Subcutaneous abdominal adipose tissue (tissue), 5 donors: ENCODE results near the gene KCNH1.

Experiments used
- H3K27ac ChIP-seq: one replicate; pipeline ENCODE4 v1.7.0; 2013; ENCODE audit warnings: low read depth, mild to moderate bottlenecking, inconsistent platforms, low read length, moderate library complexity
- H3K27me3 ChIP-seq, 5 donors: one replicate each; pipeline ENCODE4 v1.7.0; 2013; ENCODE audit warnings: low read length in 5 of 5, inconsistent platforms in 1 of 5; ENCODE audit not compliant: control insufficient read depth in 5 of 5, insufficient read depth in 4 of 5
- H3K36me3 ChIP-seq, 5 donors: one replicate each; pipeline ENCODE4 v1.7.0; 2013; ENCODE audit warnings: low read length in 5 of 5; ENCODE audit not compliant: control insufficient read depth in 5 of 5, insufficient read depth in 5 of 5
- H3K4me1 ChIP-seq, 5 donors: one replicate each; pipeline ENCODE4 v1.7.0; 2013; ENCODE audit warnings: low read length in 5 of 5, mild to moderate bottlenecking in 3 of 5, moderate library complexity in 1 of 5; ENCODE audit not compliant: control insufficient read depth in 5 of 5, insufficient read depth in 5 of 5
- H3K4me3 ChIP-seq, 5 donors: one replicate each; pipeline ENCODE4 v1.7.0; 2013; ENCODE audit warnings: low read length in 5 of 5, low read depth in 1 of 5
- H3K9ac ChIP-seq, 5 donors: one replicate each; pipeline ENCODE4 v1.7.0; 2013; ENCODE audit warnings: low read length in 5 of 5, mild to moderate bottlenecking in 4 of 5, moderate library complexity in 3 of 5
- H3K9me3 ChIP-seq, 5 donors: one replicate each; pipeline ENCODE4 v1.7.0; 2013; ENCODE audit warnings: low read length in 5 of 5; ENCODE audit not compliant: control insufficient read depth in 5 of 5
- donor health status: healthy.
- donor health status: healthy.
- donor health status: healthy.
- donor health status: healthy.
- donor health status: healthy.

KCNH1 gene

DNA sequence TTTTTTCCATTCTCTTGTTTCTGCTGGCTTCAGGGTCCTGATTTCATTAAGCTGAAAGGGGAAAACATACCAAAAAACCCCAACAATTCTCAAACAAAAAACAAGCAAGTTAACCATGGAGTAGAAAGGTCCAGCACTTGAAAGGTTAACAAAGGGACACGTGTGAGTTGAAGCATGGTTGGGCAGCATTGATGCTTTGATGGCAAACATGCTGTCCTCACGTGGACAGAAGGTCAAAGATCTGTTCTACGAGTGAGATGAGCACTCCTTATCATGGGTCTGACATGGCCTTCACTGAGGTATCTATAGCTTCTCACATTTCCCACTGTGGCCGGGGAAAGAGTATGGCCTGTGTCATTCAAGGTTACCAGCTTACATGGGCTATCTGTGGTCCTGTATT lies 410.3 kb downstream of the KCNH1 start:
- H3K36me3 ChIP-seq = no peaks in the 10 kb centered on the region
- no peak overlapping the region for H3K27ac ChIP-seq
- no peaks in the 10 kb centered on the region for H3K4me1 ChIP-seq
- H3K4me3 ChIP-seq = no peak overlapping the region
- no peaks in the 10 kb centered on the region for H3K9me3 ChIP-seq
- H3K9ac ChIP-seq = no peak overlapping the region
- H3K27me3 ChIP-seq = no peaks in the 10 kb centered on the region

GRCh38 chr1:210722410-210723081 lies 411.4 kb downstream of the KCNH1 start:
- no peak overlapping the region for H3K9ac ChIP-seq
- no peaks in the 10 kb centered on the region for H3K4me1 ChIP-seq
- H3K27me3 ChIP-seq = no peaks in the 10 kb centered on the region
- no peaks in the 10 kb centered on the region for H3K36me3 ChIP-seq
- H3K27ac ChIP-seq = no peak overlapping the region
- no peaks in the 10 kb centered on the region for H3K9me3 ChIP-seq
- no peak overlapping the region for H3K4me3 ChIP-seq

DNA sequence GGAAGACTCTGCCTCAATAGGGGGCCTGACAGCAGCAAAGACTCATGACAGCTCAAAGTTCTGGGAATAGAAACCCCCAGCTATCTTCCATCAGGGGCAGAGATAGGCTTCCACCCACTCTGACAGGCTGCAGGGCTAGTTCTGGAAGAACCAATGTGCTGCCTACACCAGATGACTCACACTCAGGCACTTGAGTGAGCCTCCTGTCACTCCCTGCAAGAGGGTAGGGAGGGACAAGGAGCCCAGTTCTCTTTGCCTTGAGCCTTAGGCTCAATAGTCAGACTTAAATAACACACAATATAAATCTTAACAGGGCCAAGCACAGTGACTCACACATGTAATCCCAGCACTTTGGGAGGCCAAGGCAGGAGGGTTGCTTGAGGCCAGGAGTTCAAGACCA lies 418.9 kb downstream of the KCNH1 start:
- no peaks in the 10 kb centered on the region for H3K27me3 ChIP-seq

DNA sequence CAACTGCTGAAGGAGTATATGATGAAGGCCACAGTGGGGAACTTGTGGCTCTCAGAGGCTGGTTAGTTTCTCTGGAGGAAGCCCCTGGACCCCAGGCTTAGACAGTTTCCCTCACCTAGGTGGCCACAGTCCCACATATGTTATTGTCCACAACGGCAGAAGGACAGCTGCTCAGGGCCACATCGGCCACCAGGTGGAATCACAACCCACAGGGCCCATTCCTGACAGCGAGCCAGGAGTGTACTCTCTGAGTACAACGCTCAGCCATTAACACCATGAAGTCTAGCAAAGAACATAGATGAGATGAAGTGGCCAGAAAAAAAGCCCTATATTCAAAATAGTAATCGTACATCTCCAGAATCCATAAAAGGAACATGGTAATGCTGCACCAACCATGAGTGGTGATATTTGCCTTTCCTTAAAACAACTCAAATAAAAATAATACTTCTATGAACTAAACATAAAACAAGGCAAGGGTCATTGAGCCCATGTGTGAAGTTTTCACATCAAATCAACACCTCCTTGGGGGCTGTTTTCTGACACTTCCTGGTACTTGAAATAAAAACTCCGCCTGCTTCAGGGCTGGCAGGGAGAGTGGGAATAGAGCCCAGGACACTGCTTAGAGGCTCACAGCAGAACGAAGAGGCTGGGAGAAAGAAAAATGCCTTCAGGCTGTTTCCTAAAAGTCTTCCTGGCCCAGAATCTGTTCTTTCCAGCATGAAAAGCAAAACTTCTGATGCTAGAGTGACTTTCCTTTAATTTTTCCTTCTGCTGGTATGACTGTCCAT lies 421.9 kb downstream of the KCNH1 start:
- Histone ChIP-seq H3K27ac (no peak overlapping the region), H3K9me3 (peaks cover 0 to 2% (median 0%) of the 10 kb centered on the region in 5 donors), H3K4me3 (no peak overlapping the region), H3K4me1 (no peaks in the 10 kb centered on the region), H3K36me3 (no peaks in the 10 kb centered on the region), H3K9ac (no peak overlapping the region), H3K27me3 (no peaks in the 10 kb centered on the region)

More for the DNA sequence above, 418.9 kb downstream of the KCNH1 start:
- Histone ChIP-seq H3K27ac (no peak overlapping the region), H3K9me3 (no peaks in the 10 kb centered on the region), H3K9ac (no peak overlapping the region), H3K36me3 (no peaks in the 10 kb centered on the region), H3K4me1 (no peaks in the 10 kb centered on the region), H3K4me3 (no peak overlapping the region)

GRCh38 chr1:210709701-210710100 lies 424.2 kb downstream of the KCNH1 start:
- Histone ChIP-seq H3K9me3 (peaks cover 0 to 2% (median 0%) of the 10 kb centered on the region in 5 donors), H3K36me3 (no peaks in the 10 kb centered on the region), H3K4me3 (no peak overlapping the region), H3K27ac (no peak overlapping the region), H3K27me3 (no peaks in the 10 kb centered on the region), H3K9ac (no peak overlapping the region), H3K4me1 (peaks cover 0 to 2% (median 0%) of the 10 kb centered on the region in 5 donors)

DNA sequence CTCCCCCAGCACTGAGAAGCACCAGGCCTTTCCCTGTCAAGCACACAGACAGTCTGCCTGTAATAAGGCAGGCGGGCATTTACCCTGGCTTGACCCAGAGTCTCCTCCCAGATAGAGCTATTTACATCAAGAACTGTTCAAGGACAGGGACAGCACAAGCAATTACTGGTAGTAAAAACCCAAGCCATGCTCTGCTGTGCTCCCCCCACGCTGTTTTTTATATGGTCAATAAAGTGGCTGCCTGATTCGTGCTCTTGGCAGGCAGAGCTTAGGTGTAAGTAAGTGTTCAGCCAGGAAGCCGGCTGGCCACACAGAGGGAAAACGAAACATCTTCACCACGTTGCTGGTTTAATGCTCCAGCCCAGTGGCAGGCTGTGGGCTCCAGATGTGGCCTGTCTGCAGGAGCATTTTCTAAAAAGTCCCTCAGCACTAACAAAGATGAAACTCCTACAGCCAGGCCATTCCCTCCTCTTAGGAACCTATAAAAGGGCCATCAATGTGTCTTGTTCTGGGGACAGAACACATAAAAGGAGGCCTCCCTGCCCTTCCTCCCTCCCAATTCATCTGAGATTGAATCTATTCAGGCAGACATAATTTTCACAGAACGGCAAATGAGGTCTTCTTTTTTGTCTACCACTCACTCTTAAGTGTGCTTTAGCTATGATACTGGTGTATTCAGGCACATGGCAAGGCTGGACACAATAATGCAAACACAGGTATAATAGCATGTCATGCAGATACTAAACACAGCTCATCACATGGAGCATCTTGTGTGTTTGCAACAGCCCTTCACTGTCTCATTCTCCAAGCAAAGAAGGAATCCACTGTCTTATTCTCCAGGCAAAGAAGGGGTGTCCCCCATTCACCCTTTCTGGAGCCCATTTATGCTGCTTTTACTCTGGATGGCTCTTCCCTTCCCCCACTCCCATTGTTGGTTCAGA lies 426.4 kb downstream of the KCNH1 start:
- H3K9me3 ChIP-seq = peaks cover 0 to 2% (median 0%) of the 10 kb centered on the region in 5 donors
- no peak overlapping the region for H3K27ac ChIP-seq
- H3K4me1 ChIP-seq = peaks cover 0 to 2% (median 0%) of the 10 kb centered on the region in 5 donors
- H3K9ac ChIP-seq = no peak overlapping the region
- H3K4me3 ChIP-seq = no peak overlapping the region
- no peaks in the 10 kb centered on the region for H3K36me3 ChIP-seq
- no peaks in the 10 kb centered on the region for H3K27me3 ChIP-seq

DNA sequence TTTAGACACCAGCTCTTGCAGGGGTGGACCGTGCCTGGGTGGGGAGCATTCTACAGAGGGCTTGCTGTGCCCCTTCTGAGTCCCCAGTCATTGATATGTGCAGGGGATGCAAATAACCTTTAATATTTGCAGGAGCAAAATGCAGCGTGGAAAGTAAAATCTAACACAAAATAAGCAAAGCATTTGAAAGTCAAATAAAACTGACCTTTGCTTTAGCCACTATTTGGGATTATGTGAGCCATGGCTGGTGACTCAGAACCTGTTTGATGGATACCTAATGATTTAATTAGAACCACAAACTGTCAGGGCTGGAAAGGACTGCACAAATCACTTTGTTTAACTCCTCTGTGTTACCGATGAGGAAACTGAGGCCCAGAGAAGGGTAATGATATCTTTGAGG lies 427.7 kb downstream of the KCNH1 start:
- H3K4me1 ChIP-seq = peaks cover 0 to 2% (median 0%) of the 10 kb centered on the region in 5 donors
- H3K4me3 ChIP-seq = no peak overlapping the region
- no peak overlapping the region for H3K27ac ChIP-seq
- H3K27me3 ChIP-seq = no peaks in the 10 kb centered on the region
- no peak overlapping the region for H3K9ac ChIP-seq
- H3K9me3 ChIP-seq = peaks cover 0 to 2% (median 0%) of the 10 kb centered on the region in 5 donors
- no peaks in the 10 kb centered on the region for H3K36me3 ChIP-seq

- H3K36me3 ChIP-seq = no peaks in the 10 kb centered on the region
- peaks cover 0 to 2% (median 0%) of the 10 kb centered on the region in 5 donors for H3K4me1 ChIP-seq
- H3K4me3 ChIP-seq = no peak overlapping the region
- no peaks in the 10 kb centered on the region for H3K27me3 ChIP-seq
- no peak overlapping the region for H3K27ac ChIP-seq
- H3K9me3 ChIP-seq = peaks cover 0 to 2% (median 0%) of the 10 kb centered on the region in 5 donors
- H3K9ac ChIP-seq = no peak overlapping the region
Measured at GRCh38 chr1:210705086-210705485, 428.9 kb downstream of the KCNH1 start.

DNA sequence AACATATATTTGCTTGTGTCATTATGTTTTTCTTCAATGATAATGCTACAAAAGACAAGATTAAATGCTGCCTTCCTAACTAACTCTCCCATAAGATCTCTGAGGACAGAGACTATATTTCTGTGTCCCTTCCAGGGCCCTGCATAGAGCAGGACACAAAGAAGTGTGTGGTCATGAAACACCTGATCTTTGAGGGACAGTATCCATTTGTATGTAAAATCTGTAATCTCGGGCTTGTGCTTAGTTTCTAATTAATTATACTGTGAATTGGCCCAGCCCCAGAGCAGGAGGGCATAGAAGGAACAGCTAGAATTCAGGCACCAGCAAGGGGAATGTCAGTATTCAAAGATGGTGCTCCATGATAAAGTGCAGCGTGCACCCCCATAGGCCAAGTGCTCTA lies 430.4 kb downstream of the KCNH1 start:
- H3K4me1 ChIP-seq = peaks cover 0 to 2% (median 0%) of the 10 kb centered on the region in 5 donors

More for the DNA sequence above, 430.4 kb downstream of the KCNH1 start:
- no peak overlapping the region for H3K9ac ChIP-seq
- no peaks in the 10 kb centered on the region for H3K27me3 ChIP-seq
- H3K36me3 ChIP-seq = no peaks in the 10 kb centered on the region
- no peaks in the 10 kb centered on the region for H3K9me3 ChIP-seq
- no peak overlapping the region for H3K4me3 ChIP-seq
- no peak overlapping the region for H3K27ac ChIP-seq
